IgD-negative memory B cell (primary cell): ENCODE measurements around the gene BCO1. TPM values are rescaled to one million over a fixed set of nuclear protein-coding genes. Genes with fewer than 3 reads are reported as not detected.

Experiments used
- H3K27ac Mint-ChIP-seq, 3 donors: one replicate each; pipeline ENCODE4 v1.8.0; 2020 to 2022; ENCODE audit warnings: mild to moderate bottlenecking in 3 of 3, mixed read lengths in 3 of 3, moderate library complexity in 1 of 3
- H3K27me3 Mint-ChIP-seq: one replicate; pipeline ENCODE4 v1.8.0; 2021; ENCODE audit warnings: mixed read lengths
- H3K36me3 Mint-ChIP-seq: one replicate; pipeline ENCODE4 v1.8.0; 2020; ENCODE audit warnings: mild to moderate bottlenecking, mixed read lengths
- H3K4me1 Mint-ChIP-seq, 3 donors: one replicate each; pipeline ENCODE4 v1.8.0; 2020 to 2022; ENCODE audit warnings: mixed read lengths in 3 of 3, mild to moderate bottlenecking in 1 of 3
- H3K4me3 Mint-ChIP-seq, 4 donors: one replicate each; pipeline ENCODE4 v1.8.0; 2020 to 2022; ENCODE audit warnings: mild to moderate bottlenecking in 4 of 4, mixed read lengths in 4 of 4, moderate library complexity in 3 of 4
- H3K9me3 Mint-ChIP-seq, 3 donors: one replicate each; pipeline ENCODE4 v1.8.0; 2020 to 2021; ENCODE audit warnings: mixed read lengths in 3 of 3, mild to moderate bottlenecking in 1 of 3
- polyA plus RNA-seq: library from polyadenylated mRNA; unstranded; fragments of 300-500 nt; fragmentation: Illumina TruSeq; gene quantifications from one replicate; pipeline ENCODE4 v1.2.3, GENCODE V29; 2021

BCO1 gene
- polyA plus RNA-seq, 1 donor from 2014 or later = not detected

GRCh38 chr16:81335669-81336068 is 97.2 kb downstream of the BCO1 start:
- Mint-ChIP-seq H3K27me3 (no peaks in the 10 kb centered on the region), H3K27ac (no peak overlapping the region), H3K4me3 (no peak overlapping the region), H3K4me1 (peaks cover 0 to 5% (median 5%) of the 10 kb centered on the region in 3 donors), H3K36me3 (peaks cover 14% of the 10 kb centered on the region), H3K9me3 (no peaks in the 10 kb centered on the region)

DNA sequence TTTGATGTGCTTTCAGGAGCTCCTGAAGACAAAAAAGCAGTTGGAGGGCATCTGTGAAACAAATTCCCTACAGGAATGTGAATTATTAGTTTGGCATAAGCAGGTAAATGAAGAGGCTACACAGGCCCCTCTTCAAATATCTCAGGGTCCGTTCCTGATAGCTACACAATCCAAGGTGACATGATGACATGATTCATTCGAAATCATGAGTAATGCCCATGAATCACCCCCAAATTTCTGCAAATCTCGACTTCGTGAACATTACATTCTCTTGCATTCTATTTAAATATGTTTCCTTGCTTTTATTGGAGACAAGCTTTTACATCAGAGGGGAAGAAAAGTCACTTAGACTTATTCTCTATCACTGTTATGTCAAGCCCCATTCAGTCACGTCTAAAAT is 98.6 kb downstream of the BCO1 start:
- Mint-ChIP-seq H3K9me3 (no peaks in the 10 kb centered on the region), H3K36me3 (peaks cover 15% of the 10 kb centered on the region), H3K4me3 (no peak overlapping the region), H3K27me3 (no peaks in the 10 kb centered on the region), H3K27ac (no peak overlapping the region), H3K4me1 (peaks cover 0 to 5% (median 5%) of the 10 kb centered on the region in 3 donors)

Other genes with a start within 250 kb of the BCO1 start
- 89.9 TPM for gene CMC2, start 231.8 kb upstream of the BCO1 start, polyA plus RNA-seq
- gene CENPN, start 231.5 kb upstream of the BCO1 start, polyA plus RNA-seq = 7.8 TPM
- gene ATMIN, start 202.8 kb upstream of the BCO1 start, polyA plus RNA-seq = 19.5 TPM
- gene C16orf46, start 161.5 kb upstream of the BCO1 start, polyA plus RNA-seq = not detected
- gene GCSH, start 142.3 kb upstream of the BCO1 start, polyA plus RNA-seq = 6.7 TPM
- gene GAN, start 76.3 kb downstream of the BCO1 start, polyA plus RNA-seq = 2.8 TPM
- 1.4 TPM for gene CMIP, start 206.1 kb downstream of the BCO1 start, polyA plus RNA-seq